HG02943 (cell line): ENCODE measurements around the gene PCDHGA12.

ENCODE experiments used
- ATAC-seq: cut with Tn5 transposase; IDR thresholded peaks from one replicate; pipeline ENCODE4 v1.9.1; 2021; ENCODE audit warnings: mild to moderate bottlenecking, low read depth, moderate library complexity; ENCODE audit not compliant: unreplicated experiment

PCDHGA12 gene

GRCh38 chr5:141437221-141437620, 6.9 kb downstream of the PCDHGA12 start:
- no peak for ATAC-seq

- ATAC-seq = no peak
Measured at GRCh38 chr5:141439411-141440141, 9.3 kb downstream of the PCDHGA12 start.

- ATAC-seq = no peak
Measured at GRCh38 chr5:141440341-141440740, 10.0 kb downstream of the PCDHGA12 start.

GRCh38 chr5:141441571-141442170, 11.4 kb downstream of the PCDHGA12 start:
- no peak for ATAC-seq

DNA sequence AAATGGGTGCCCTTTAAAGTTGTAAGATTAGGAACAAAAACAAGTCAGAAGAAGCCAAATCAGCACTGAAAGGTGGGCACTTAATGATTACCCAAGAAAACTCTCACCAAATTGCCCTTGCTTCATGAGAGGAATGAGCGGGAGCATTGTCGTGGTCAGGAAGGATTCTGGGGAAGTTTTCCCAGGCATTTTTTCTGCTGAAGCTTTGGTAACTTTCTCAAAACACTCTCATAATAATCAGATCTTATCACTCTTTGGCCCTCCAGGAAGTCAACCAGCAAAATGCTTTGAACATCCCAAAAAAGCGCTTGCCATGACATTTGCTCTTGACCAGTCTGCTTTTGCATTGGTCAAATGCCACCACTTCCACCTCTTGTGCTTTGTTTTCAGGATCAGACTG, 35.0 kb downstream of the PCDHGA12 start:
- no peak for ATAC-seq

DNA sequence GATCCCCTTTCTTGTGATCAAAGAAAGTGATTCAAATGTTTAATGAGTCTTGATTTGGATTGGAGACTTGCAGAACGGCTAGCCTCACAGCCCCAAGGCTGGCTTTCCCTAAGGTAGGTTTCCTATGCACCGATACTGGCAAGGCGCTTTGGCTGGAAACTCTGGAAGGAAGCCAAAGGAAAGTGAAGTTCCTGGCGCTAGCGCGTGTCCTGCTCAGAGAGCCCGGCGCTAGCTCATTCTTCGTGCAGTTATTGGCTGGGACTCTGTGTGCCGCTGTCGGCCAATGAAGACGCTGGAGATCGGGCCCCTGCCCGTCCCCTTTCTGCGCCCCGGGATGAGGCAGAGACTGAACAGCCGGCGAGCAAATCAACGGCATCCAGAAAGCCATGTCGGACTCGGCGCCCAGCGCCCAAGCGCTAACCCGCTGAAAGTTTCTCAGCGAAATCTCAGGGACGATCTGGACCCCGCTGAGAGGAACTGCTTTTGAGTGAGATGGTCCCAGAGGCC, 45.4 kb downstream of the PCDHGA12 start, which contains the start of gene PCDHGC3:
PCDHGC3 (plus strand) TSS at position 342 of the 507 bp plus-strand sequence; CDS start at position 493, 151 bp downstream.
- ATAC-seq = peak; percentile 67

DNA sequence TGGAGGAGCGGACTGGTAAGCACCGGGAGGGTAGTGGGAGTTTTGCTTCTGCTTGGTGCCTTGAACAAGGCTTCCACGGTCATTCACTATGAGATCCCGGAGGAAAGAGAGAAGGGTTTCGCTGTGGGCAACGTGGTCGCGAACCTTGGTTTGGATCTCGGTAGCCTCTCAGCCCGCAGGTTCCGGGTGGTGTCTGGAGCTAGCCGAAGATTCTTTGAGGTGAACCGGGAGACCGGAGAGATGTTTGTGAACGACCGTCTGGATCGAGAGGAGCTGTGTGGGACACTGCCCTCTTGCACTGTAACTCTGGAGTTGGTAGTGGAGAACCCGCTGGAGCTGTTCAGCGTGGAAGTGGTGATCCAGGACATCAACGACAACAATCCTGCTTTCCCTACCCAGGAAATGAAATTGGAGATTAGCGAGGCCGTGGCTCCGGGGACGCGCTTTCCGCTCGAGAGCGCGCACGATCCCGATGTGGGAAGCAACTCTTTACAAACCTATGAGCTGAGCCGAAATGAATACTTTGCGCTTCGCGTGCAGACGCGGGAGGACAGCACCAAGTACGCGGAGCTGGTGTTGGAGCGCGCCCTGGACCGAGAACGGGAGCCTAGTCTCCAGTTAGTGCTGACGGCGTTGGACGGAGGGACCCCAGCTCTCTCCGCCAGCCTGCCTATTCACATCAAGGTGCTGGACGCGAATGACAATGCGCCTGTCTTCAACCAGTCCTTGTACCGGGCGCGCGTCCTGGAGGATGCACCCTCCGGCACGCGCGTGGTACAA, 46.0 kb downstream of the PCDHGA12 start:
- ATAC-seq = peak; percentile 35

DNA sequence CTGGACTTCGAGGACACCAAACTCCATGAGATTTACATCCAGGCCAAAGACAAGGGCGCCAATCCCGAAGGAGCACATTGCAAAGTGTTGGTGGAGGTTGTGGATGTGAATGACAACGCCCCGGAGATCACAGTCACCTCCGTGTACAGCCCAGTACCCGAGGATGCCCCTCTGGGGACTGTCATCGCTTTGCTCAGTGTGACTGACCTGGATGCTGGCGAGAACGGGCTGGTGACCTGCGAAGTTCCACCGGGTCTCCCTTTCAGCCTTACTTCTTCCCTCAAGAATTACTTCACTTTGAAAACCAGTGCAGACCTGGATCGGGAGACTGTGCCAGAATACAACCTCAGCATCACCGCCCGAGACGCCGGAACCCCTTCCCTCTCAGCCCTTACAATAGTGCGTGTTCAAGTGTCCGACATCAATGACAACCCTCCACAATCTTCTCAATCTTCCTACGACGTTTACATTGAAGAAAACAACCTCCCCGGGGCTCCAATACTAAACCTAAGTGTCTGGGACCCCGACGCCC, 46.8 kb downstream of the PCDHGA12 start:
- ATAC-seq = no peak

DNA sequence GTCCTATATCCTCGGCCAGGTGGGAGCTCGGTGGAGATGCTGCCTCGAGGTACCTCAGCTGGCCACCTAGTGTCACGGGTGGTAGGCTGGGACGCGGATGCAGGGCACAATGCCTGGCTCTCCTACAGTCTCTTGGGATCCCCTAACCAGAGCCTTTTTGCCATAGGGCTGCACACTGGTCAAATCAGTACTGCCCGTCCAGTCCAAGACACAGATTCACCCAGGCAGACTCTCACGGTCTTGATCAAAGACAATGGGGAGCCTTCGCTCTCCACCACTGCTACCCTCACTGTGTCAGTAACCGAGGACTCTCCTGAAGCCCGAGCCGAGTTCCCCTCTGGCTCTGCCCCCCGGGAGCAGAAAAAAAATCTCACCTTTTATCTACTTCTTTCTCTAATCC, 47.5 kb downstream of the PCDHGA12 start:
- no peak for ATAC-seq

DNA sequence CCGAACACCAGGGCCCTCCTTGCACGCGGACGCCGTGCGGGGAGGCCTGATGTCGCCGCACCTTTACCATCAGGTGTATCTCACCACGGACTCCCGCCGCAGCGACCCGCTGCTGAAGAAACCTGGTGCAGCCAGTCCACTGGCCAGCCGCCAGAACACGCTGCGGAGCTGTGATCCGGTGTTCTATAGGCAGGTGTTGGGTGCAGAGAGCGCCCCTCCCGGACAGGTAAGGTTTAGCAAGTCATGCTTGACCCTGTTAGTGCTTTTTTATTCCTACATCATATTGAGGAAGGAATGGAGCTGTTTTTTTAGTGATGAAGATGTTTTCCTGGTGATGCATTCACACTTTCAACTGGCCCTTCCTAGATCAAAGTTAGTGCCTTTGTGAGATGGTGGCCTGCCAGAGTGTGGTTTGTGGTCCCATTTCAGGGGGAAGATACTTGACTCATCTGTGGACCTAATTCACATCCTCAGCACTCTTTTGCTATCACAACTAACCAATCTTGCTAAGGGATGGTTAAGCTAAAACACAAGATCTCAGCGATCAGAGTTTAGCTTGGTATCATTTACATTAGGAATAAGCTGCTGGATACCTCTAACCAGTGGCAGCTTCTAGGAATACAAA, 48.1 kb downstream of the PCDHGA12 start:
- no peak for ATAC-seq

- no peak for ATAC-seq
Measured at GRCh38 chr5:141479776-141480175, 49.5 kb downstream of the PCDHGA12 start.
